GM19239 (cell line): ENCODE measurements around the gene THAP10.
"Not testable (repeated sequence)": the region's sequence is repeated elsewhere in the genome, so short reads cannot be mapped to it uniquely, and the experiment has no call there.

Experiments
- DNase-seq: peaks from one replicate; pipeline ENCODE4 v3.0.0; 2011; ENCODE audit warnings: low spot score; ENCODE audit not compliant: insufficient read length
- FAIRE-seq: peaks from 2 replicates; lab custom pipeline; 2011; peaks lifted over from hg19 to GRCh38; lab: Jason Lieb, UNC

The THAP10 gene

GRCh38 chr15:70879401-70879800 is 12.8 kb downstream of the THAP10 start:
- FAIRE-seq (no peak), DNase-seq (no peak)

GRCh38 chr15:70876683-70877082 is 15.6 kb downstream of the THAP10 start:
- no peak for FAIRE-seq
- no peak for DNase-seq

GRCh38 chr15:70876011-70876410 is 16.2 kb downstream of the THAP10 start:
- no peak for DNase-seq
- peak; percentile 28 for FAIRE-seq

GRCh38 chr15:70875001-70875782 is 17.0 kb downstream of the THAP10 start:
- DNase-seq (no peak), FAIRE-seq (no peak)

GRCh38 chr15:70873232-70874054 is 18.8 kb downstream of the THAP10 start:
- FAIRE-seq: no peak

GRCh38 chr15:70871490-70871889 is 20.7 kb downstream of the THAP10 start:
- not testable (repeated sequence) for DNase-seq, FAIRE-seq

More at GRCh38 chr15:70873232-70874054, 18.8 kb downstream of the THAP10 start:
- no peak for DNase-seq

DNA sequence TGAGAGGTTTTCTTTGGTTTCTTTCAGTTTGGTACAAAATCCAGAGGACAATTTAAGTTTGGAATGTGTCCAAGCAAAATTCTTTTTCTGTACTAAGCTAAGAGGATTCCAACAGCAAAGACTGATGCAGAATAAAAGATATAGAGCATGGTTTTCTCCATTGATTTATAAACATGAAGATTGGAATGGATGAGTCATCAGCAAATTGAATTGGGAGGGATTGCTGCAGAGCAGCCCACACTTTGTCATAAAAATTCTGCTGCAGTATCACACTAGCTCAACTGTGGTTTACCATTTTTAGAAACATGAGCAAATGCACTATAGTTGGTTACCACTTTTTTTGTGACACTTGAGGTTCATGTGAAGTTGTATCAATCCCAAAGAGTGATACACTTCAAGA is 22.2 kb downstream of the THAP10 start:
- no peak for FAIRE-seq

GRCh38 chr15:70869346-70869745 is 22.9 kb downstream of the THAP10 start:
- DNase-seq (no peak), FAIRE-seq (no peak)

More for the DNA sequence above, 22.2 kb downstream of the THAP10 start:
- DNase-seq: no peak

DNA sequence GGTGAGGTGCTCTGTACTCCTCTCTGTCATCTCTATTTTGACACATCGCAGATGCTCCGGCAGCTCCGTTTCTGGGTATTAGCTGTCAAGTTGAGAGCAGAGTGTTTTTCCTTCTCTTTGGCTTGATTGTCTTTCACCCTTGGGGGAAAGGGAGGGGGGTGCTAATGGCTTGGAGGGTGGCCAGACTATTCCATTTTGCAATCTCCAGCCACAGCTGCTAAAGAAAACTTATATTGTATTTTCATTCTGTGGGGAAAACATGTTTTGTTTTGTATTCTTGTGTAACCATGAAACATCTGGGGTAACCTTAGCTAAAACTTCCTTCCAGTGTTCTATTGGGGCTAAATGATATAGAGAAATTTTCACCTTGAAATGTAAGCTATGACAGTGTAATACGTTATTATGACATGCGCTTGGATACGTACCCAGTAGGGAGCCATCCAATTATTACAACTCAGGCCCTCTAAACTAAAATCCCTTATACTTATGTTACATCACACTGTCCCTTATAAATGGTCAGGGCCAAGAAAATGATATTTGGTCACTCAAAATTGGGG is 24.2 kb downstream of the THAP10 start:
- FAIRE-seq (no peak), DNase-seq (no peak)

DNA sequence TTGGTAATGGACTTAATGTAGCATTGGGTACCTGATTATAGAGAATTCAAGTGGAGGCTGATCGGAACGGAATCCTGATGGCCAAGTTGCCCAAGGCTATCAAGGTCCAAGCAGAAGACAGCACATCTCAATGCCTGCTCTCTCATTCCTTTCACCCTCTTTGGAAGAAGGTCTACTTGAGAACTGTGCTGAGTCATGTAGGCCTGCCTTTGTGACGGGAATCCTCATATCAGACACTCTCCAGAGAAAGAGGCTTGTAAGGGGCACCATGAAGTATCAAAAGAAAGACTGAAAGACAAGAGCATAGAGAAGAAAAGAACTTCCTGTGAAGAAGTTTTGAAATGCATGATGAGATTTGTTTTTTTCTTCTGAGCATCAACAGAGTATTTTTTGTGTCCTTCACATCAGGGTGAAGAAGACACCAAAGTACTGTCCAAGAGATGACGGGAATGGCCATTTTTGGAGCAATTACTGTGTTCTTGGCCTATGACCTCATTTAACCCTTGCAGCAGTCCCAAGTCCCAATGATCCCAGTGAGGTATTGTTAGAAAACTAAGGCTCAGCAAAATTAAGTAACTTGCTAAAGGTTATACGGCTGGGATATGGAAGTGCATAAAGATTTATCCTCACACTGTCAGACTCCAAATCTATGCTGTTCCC is 25.1 kb downstream of the THAP10 start:
- FAIRE-seq: no peak
- DNase-seq: no peak

- FAIRE-seq (no peak), DNase-seq (no peak)
Measured at GRCh38 chr15:70863450-70864218, 28.6 kb downstream of the THAP10 start.

- FAIRE-seq: no peak
- DNase-seq: no peak
Measured at GRCh38 chr15:70859998-70860397, 32.2 kb downstream of the THAP10 start.

- DNase-seq (no peak), FAIRE-seq (no peak)
Measured at GRCh38 chr15:70859322-70859908, 32.8 kb downstream of the THAP10 start.

- not testable (repeated sequence) for FAIRE-seq, DNase-seq
Measured at GRCh38 chr15:70858614-70859321, 33.5 kb downstream of the THAP10 start.

GRCh38 chr15:70857562-70858285 is 34.5 kb downstream of the THAP10 start:
- DNase-seq (no peak), FAIRE-seq (no peak)

DNA sequence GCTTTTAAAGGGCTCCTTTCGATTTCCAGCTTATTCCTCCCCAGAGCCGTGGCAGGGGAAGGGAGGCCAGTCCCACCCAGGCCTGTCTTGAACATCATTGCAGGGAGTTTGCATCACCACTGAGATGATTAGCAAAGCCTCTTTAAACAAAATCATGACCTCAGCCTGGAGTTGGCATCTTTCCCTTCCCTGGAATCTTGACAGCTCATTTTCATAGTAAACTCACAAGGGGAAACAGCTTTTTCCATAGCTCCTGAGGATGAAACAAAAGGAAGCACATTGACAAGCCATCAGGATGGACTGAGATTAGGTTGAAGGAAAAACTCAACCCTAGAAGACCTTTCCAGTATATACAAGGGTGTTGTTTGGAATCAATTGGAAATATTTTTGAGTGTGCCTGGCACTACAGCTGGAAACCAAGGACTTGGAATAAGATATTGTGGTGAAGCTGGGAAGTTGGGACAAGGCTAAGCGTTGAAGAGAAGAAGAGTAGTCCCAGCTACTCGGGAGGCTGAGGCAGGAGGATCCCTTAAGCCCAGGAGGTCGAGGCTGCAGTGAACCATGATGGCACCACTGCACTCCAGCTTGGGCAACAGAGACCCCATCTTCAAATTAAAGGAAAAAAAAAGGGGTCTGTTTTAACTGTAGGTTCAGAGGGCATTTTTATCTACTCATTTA is 35.2 kb downstream of the THAP10 start:
- no peak for FAIRE-seq

DNA sequence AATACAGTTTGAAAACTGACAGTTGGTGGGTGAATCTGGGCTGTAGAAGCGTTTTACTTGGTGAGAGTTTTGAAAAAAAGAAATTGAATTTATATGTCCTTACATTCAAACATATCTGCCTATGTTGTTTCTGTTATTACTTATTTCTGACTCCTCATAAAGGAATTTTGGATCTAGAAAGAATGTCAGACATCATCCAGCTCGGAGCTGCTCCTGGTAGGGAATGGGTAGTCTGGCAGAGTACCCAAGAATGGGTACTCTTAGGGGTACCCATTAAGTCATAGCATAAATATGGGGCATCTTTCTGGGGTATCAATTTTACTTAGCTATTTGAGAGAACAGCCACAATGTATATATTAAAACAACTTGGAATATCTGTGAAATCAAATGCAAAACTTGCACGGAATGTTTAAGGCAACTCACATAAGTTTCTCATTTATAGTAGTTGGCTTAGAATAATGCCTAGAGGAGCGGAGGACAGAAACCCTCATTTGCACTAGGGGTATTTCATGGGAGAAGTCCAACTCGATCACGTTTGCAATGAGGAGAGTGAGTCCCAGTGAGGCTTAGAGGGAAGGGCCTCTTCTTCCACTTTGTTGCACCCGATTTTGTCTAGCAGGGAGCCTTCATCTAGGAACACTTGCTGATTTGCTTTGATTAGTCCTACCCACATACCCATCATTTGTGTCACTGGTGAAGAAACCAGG is 35.9 kb downstream of the THAP10 start:
- FAIRE-seq (no peak), DNase-seq (no peak)

More for the DNA sequence above, 35.2 kb downstream of the THAP10 start:
- no peak for DNase-seq
